ENCODE measurements around the gene TTC21A. TPM values are rescaled to one million over a fixed set of nuclear protein-coding genes. Genes with fewer than 3 reads are reported as not detected.

TTC21A gene
- total RNA-seq, 2 donors from 2014 or later, result 6.7 to 46.5 TPM

DNA sequence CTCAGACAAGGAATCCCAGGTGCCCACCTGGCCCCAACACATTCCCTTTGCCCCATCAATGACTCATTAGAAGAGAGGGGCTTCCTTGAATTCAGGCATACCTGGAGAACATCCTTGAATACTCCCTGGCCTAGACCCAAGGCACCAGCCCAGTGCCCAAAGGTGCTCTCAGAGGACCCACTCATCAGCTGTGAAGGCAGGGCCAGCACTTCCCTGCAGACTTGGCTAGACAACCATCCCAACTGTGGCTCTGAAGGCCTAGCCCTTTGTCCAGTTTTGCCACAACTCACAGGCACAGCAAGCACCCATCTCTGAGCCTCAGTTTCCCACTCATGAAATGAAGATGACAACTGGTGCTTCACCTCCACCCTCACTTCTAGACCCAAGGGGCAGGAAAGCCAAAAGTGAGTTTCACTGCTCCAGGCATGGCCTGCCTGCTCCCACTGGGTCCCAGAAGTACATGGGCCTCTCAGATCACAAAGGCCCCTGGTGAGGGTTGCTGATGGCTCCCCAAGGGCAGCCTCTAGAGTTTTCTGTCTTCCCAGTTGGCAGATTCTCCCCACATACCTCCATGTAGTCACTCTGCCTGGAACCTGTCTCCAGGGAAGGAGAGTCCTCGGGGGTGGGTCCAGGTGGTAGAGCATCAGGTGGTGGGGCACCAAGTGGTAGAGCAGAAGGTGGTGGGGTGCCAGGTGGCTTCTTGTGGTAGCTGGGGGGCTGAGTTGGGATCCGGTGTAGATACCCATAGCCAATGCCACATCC is 7.6 kb upstream of the TTC21A start:
- H3K4me3 ChIP-seq, result no peak overlapping the region
- H3K4me1 ChIP-seq, result peaks cover 59% of the 10 kb centered on the region
- H3K27ac ChIP-seq, result peak overlapping the region in 1 of 4 donors; percentile 79
- no peaks in the 10 kb centered on the region for H3K9me3 ChIP-seq
- peaks cover 17 to 24% of the 10 kb centered on the region in 2 donors for H3K36me3 ChIP-seq (replicated peaks in 1 of 2; ENCODE audit: insufficient read depth in 1 of 2, low read depth in 2 of 2)
- intact Hi-C loops (cut with DNase I), result loop anchor here (5.0 kb wide), 1 partner anchor 192 kb away; no protein-coding TSS in a partner anchor
- DNase-seq, result no peak
- no peaks in the 10 kb centered on the region for H3K27me3 ChIP-seq
- no peak for TF ChIP-seq POLR2A (IDR thresholded peaks at IDR 0.05)
- TF ChIP-seq, protein P1, sequence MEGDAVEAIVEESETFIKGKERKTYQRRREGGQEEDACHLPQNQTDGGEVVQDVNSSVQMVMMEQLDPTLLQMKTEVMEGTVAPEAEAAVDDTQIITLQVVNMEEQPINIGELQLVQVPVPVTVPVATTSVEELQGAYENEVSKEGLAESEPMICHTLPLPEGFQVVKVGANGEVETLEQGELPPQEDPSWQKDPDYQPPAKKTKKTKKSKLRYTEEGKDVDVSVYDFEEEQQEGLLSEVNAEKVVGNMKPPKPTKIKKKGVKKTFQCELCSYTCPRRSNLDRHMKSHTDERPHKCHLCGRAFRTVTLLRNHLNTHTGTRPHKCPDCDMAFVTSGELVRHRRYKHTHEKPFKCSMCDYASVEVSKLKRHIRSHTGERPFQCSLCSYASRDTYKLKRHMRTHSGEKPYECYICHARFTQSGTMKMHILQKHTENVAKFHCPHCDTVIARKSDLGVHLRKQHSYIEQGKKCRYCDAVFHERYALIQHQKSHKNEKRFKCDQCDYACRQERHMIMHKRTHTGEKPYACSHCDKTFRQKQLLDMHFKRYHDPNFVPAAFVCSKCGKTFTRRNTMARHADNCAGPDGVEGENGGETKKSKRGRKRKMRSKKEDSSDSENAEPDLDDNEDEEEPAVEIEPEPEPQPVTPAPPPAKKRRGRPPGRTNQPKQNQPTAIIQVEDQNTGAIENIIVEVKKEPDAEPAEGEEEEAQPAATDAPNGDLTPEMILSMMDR (IDR thresholded peaks at IDR 0.05), result no peak
- ATAC-seq, result no peak
- 100% methylated on average over 2 of the region's 2 CpGs for WGBS, 2 donors

DNA sequence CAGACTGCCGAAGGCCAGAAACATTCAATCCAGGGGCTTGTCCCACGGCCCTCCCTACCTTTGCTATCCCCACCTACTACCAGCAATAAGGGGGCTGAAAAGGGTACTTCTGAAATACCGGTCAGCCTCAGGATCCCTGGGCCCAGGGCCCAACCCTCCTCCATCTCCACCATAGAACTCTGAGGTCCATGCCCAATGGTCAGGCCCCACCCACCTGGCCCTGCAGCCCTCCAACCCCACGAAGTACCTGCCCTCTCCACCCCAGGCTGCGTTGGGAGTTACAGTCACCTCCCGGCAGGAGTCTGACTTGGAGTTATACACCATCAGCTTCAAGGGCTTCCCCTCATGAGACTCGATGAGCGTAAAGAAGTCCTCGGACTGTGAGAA is 7.0 kb upstream of the TTC21A start:
- Histone ChIP-seq H3K9me3 (no peaks in the 10 kb centered on the region), H3K27ac (no peak overlapping the region), H3K27me3 (no peaks in the 10 kb centered on the region), H3K36me3 (replicated peaks in 1 of 2; ENCODE audit: insufficient read depth in 1 of 2, low read depth in 2 of 2) (peaks cover 13 to 23% of the 10 kb centered on the region in 2 donors), H3K4me1 (peaks cover 61% of the 10 kb centered on the region), H3K4me3 (no peak overlapping the region)
- intact Hi-C loops (cut with DNase I), result loop anchor here (5.0 kb wide), 1 partner anchor 192 kb away; no protein-coding TSS in a partner anchor
- DNase-seq, result no peak
- 79 to 93% methylated on average over 3 to 9 of the region's 9 CpGs for WGBS, 2 donors
- no peak for ATAC-seq
- no peak for TF ChIP-seq POLR2A (IDR thresholded peaks at IDR 0.05)
- TF ChIP-seq, protein P1 (IDR thresholded peaks at IDR 0.05), result no peak

DNA sequence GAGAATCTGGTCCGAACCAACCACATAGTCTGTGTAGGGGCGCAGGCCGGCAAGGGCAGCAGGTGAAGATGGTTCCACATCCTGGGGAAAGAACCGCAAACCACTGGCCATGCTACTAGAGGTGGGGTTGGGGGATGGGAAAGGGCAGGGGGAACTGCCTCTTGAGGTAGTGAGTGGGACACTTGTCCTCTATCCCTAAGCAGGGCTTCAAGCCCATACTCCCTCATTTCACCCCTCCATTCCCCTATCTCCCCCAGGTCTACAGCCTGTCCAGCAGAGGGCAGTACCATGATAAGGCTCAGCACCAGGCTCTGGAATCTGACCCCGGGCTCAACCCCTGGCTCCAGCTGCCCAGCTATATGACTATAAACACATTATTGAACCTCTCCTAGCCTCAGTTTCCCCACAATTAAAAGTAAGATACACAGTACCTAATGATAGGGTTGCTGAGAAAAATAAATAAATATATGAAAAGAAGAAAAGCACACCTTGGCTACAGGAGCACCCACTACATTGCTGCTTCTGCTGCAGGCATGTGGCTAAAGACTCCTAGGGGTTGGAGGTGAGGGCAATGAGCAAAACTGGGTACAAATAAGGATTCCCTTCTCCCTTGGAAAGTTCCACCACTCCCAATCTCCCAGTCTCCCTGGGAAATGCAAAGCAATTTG is 6.3 kb upstream of the TTC21A start:
- TF ChIP-seq POLR2A (IDR thresholded peaks at IDR 0.05), result no peak
- TF ChIP-seq, protein P1 (IDR thresholded peaks at IDR 0.05), result peak; percentile 36 to 73 (median 57)
- 71 to 78% methylated on average over 4 to 5 of the region's 5 CpGs for WGBS, 2 donors
- H3K27ac ChIP-seq, result peak overlapping the region in 1 of 4 donors; percentile 7
- peaks cover 61% of the 10 kb centered on the region for H3K4me1 ChIP-seq
- H3K4me3 ChIP-seq, result no peak overlapping the region
- intact Hi-C loops (cut with DNase I), result loop anchor here (5.0 kb wide), 1 partner anchor 191 kb away; no protein-coding TSS in a partner anchor
- no peaks in the 10 kb centered on the region for H3K9me3 ChIP-seq
- peaks cover 13 to 22% of the 10 kb centered on the region in 2 donors for H3K36me3 ChIP-seq (replicated peaks in 1 of 2; ENCODE audit: insufficient read depth in 1 of 2, low read depth in 2 of 2)
- DNase-seq (peak; percentile 45 to 53 (median 48)), ATAC-seq (peak; percentile 43)
- no peaks in the 10 kb centered on the region for H3K27me3 ChIP-seq

DNA sequence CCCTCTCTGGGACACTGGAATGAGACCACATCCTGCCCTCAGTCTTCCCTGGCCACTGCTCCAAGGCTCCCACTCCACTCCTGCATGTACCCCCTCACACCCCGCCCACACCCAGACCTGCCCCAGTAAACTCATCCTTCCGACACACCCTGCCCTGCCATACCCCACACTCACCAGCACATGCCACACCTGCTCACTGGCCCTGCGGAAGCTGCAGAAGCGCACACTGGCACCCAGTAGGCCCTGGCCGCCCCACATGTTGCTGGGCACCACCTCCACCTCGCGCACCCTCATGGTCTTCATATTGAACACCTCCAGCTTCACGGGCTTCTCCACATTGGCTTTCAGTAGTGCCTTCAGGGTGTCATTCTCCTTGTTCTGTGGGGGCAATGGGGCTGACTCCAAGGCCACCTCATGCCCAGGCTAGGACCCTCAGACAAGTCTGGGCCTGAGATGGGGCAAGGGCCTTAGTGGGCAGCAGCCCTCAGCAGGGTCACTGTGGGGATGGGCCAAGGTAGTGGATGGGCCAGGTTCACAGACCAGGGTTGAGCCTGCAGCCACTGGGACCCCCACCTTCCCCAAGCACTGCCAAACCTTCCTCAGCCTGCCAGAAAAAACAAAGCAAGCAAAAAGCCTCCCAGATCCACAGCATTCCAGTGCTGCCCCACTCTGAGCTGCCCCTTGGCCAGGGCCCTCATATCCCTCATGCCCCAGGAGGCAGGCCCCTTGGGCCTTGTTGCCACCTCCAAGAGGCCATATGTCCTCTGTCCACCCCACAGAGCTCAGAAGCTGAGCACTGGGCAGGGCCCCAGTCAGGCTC is 4.8 kb upstream of the TTC21A start:
- no peak overlapping the region for H3K4me3 ChIP-seq
- WGBS, 2 donors, result 94 to 96% methylated on average over 7 to 8 of the region's 8 CpGs
- no peak for DNase-seq
- TF ChIP-seq, protein P1 (IDR thresholded peaks at IDR 0.05), result no peak
- no peak for TF ChIP-seq POLR2A (IDR thresholded peaks at IDR 0.05)
- H3K27me3 ChIP-seq, result no peaks in the 10 kb centered on the region
- peaks cover 12 to 17% of the 10 kb centered on the region in 2 donors for H3K36me3 ChIP-seq (replicated peaks in 1 of 2; ENCODE audit: insufficient read depth in 1 of 2, low read depth in 2 of 2)
- peaks cover 50% of the 10 kb centered on the region for H3K4me1 ChIP-seq
- H3K27ac ChIP-seq, result peak overlapping the region in 2 of 4 donors; percentile 35 to 58
- H3K9me3 ChIP-seq, result no peaks in the 10 kb centered on the region
- no peak for ATAC-seq
- intact Hi-C loops (cut with DNase I), result loop anchor here (5.0 kb wide), 1 partner anchor 190 kb away; no protein-coding TSS in a partner anchor
